GM12875 (cell line): ENCODE results near the gene ZIC1.

ENCODE experiments used
- H3K4me3 ChIP-seq: one replicate; pipeline ENCODE4 v1.5.1; 2011; ENCODE audit warnings: low read depth, low read length, control low read depth
- CTCF ChIP-seq: IDR thresholded peaks from 2 replicates; pipeline ENCODE4 v1.5.1; 2011; ENCODE audit warnings: low read depth, mild to moderate bottlenecking, control low read depth, inconsistent platforms, low read length, moderate library complexity, borderline replicate concordance; ENCODE audit not compliant: insufficient read depth

ZIC1 gene

GRCh38 chr3:147393261-147393942, 15.8 kb upstream of the ZIC1 start:
- TF ChIP-seq CTCF, result no peak
- no peak overlapping the region for H3K4me3 ChIP-seq

- no peak for TF ChIP-seq CTCF
- H3K4me3 ChIP-seq, result no peak overlapping the region
These were observed 15.0 kb upstream of the ZIC1 start for GRCh38 chr3:147393943-147394883.

- no peak for TF ChIP-seq CTCF
- no peak overlapping the region for H3K4me3 ChIP-seq
These were observed 14.3 kb upstream of the ZIC1 start for GRCh38 chr3:147394884-147395225.

- TF ChIP-seq CTCF, result no peak
- no peak overlapping the region for H3K4me3 ChIP-seq
These were observed 13.1 kb upstream of the ZIC1 start for GRCh38 chr3:147395899-147396711.

- no peak for TF ChIP-seq CTCF
- no peak overlapping the region for H3K4me3 ChIP-seq
These were observed 12.5 kb upstream of the ZIC1 start for GRCh38 chr3:147396712-147397046.

- H3K4me3 ChIP-seq, result no peak overlapping the region
- TF ChIP-seq CTCF, result no peak
These were observed 11.8 kb upstream of the ZIC1 start for GRCh38 chr3:147397155-147397874.
